GM21737 (cell line): ENCODE data around the gene MTHFD1L.

Experiments
- ATAC-seq: cut with Tn5 transposase; IDR thresholded peaks from one replicate; pipeline ENCODE4 v1.9.1; 2021; ENCODE audit warnings: mild to moderate bottlenecking, moderate library complexity; ENCODE audit not compliant: unreplicated experiment

MTHFD1L gene

DNA sequence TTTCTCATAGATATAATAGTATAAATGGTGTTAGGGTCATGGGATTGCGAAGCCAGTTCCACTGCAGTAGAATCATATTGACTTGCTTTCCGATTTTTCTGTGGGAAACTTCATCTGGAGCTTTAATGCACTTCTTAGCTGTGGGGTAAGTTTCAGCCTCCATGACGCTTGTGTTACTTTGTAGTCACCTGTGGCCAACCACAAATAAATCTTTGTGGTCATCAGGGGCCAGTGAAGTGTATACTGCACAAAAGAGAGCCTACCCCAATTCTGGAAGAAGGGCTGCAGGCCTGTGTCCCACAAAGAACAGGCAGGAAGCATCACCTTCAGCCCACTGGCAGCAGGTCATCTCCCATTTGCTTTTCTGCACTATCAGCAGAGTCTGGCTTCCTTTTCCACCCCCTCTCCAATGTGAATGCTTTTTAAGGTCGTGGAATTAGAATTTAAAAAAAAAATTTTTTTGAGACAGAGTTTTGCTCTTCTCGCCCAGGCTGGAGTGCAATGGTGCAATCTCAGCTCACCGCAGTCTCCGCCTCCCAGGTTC, 32.0 kb downstream of the MTHFD1L start:
- no peak for ATAC-seq

DNA sequence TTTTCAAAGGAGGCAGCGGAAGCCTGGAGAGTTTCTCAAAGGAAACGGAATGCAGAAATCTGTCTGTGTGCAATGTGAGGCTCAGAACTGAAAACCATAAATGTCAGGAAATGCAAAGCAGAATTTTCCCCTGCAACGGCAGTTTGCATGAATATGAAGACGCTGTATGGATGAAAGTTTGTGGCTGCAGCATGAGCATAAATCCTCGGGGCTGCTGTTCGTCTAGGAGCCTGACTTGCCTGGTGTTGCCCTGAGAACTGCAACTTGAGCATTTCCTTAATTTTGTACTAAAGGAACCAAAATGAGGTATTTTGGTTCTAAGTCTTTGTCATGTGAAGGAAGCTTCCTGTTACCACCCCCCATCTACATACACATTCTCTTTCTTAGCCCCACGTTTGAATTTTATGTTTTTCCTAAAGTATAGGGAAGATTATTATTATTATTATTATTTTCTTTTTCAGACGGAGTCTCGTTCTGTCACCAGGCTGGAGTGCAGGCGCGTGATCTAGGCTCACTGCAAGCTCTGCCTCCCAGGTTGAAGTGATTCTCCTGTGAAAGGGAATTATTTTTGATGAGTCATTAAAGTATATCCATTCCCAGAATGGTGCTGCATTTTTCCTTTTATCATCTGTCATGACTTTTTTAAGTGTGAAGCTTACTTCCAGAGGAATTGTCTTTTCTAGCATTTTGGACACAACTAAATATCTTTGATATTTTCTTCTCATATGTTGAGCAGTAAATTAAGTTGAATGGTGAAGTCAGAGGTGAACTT, 33.1 kb downstream of the MTHFD1L start:
- no peak for ATAC-seq

DNA sequence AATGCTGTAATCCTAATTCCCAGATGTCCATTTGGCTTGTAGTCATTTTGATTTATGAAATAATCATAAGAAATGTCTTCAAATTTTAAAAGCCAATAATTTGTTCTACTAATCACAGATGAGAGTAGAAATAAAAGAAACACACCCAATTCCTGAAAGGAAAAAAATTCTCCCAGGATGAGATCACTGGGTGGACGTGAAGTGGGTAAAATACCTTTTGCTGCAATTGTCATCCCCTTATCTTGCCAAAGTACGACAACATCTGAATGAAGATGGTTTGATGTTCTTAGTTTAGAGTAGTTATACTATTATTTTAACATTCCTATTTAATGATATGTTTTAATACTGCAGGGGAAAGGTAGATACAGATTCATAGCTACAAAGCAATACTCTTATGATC, 33.7 kb downstream of the MTHFD1L start:
- ATAC-seq, result no peak

DNA sequence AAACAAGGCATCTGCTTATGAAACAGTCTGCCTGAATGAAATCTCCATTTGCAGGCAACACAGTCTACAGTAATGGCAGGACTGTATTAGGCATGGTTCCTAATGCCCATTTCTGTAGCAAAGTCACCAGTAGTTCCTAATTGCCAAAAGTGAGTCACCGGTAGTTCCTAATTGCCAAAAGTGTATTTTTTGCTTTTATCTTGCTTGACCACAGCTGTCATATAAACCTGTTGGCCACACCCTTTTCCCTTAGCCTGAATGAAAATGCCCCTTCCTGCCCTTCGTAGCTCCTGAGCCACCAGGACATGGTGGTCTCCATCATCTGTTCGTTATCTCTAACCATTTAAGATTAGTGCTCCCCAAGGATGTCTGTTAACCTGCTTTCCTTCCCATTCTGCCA, 34.5 kb downstream of the MTHFD1L start:
- no peak for ATAC-seq

DNA sequence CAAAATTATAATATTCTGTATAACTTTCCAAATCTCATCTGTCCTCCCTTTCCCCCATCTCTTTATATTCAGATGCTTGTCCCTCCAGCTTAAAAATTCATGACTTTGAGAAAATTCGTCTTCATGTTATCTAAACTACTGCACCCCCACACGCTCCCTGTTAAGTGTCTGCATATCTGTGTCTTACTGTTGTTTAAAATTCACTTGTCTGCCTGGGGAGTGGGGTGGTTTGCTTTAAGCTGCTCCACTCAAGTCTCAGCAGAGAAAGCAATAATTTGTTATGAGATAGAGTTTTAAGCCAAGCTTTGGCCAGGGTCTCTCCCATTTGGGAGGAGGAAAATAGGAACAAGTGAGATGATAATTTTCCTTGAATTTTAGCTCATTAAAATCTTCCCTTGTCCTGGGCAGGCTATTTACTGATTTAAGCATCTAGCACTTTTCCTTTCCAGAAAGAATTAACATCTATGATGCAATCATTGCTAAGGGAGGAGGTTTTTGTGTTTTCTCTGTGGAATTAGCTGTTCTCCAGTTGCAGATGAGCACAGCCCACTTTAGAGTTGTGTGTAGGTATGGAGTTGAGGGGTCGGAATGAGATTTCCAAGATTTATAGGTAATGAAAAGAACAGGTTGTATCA, 36.8 kb downstream of the MTHFD1L start:
- no peak for ATAC-seq

DNA sequence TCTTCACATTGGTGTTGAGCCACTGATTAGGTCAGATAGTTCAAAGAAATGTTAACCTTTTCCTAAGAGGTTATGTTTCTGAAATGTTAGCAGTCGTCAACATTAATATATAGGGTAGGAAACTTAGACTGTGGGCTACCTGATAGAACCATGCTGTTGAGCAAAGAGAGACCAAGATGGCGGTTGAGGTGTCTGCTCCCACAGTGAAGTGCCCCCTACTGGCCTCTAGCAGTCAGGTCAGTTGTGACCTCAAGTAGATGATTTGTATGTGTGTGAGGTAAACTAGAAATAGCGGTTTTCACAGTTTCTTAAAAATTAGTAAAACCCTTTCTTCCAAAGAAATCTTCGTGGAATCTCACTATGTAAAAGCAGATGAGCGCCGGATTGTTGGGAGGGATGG, 40.3 kb downstream of the MTHFD1L start:
- no peak for ATAC-seq

DNA sequence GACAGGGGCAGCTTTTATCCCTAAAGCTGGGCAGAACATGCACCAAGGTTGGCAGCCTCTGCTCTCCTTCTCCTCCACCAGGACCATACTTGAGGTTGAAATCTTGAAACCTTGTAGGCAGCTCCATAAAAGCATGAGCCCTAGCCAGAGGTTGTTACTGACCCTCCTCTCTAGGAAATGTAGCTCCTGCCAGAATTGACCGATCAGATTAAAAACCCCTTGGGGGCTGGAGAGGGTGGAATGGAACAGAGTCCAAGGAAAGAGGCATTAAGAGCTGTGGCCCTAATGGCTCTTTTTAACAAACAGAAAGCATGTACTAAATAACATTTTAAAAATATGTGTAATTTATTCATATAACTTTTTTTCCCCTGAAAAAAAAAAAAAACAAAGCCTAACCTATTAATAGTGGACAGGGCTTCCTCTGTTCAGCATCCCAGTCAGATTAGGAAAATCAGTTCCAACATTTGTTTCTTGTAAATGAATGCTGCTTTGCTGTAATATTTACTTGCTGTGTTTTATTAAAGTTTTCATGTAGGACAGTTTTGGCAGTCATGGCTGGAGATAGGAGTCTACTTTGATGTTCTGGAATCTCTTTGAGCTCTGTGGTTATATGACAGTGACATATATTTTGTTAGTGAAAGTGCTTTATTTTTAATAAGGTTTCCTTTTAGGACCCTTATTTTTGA, 41.3 kb downstream of the MTHFD1L start:
- ATAC-seq, result no peak

DNA sequence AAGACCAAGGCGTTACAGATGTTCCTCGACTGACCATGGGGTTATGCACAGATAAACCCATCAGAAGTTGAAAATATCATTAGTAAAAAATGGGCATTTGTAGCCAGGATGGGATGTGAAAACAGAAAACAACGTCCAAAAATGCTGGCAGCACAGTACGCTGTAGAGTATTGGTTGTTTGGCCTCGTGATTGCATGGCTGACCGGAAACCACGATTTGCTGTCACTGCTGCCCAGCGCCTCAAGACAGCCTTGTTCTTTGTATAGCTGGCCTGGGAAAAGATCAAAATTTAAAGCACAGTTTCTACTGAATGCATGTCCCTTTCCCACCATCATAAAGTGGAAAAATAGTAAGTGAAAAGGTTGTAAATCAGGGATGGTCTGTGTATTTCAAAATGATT, 41.9 kb downstream of the MTHFD1L start:
- ATAC-seq, result no peak

DNA sequence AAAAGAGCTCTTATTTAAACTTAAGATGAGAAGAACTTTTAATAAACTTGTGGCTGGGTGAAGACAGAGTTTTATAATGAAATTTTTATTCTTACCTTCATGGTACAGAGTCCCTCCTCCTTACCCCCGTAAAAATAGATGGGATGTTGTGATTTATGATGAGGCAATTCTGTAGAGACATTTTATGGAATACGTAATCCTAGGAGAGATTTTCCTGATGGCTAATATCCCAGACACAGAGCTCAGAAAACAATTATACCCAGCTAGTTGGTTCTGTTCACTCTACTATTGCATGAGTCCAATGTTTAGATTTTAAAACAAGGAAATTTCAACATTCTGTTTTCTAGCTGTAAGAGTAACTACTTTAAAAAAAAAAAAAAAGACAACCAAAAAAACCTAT, 43.4 kb downstream of the MTHFD1L start:
- no peak for ATAC-seq

DNA sequence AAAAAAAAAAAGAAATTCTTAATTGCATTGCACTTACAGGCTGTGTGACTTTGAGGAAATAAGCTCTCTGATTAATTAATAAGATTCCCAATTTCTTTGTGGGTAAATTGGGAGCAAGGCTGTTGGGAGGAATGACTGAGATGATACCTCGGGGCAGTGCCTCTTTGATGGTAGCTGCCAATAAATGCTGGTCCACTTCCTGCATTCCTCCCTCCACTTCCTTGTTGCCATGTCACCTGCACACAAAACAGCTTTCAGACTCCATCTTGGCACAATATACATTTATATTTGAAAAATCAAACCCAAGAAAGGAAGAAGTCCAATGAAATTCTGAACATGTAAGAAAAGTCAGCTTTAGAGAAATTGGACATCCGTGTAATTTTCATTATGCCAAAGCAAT, 45.1 kb downstream of the MTHFD1L start:
- ATAC-seq, result no peak

DNA sequence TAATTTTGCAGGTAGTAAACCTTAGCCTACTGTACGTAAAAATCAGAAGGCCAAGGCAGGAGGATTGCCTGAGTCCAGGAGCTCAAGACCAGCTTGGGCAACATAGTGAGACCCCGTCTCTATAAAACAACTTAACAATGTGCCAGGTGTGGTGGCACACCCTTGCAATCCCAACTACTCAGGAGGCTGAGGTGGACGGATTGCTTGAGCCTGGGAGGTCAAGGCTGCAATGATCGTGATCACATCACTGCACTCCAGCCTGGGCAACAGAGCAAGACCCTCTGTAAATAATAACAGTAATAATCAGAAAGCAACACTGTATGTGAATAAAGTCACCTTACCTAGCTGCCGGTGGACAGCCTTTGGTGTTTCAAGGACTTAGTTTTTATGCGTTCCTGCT, 48.9 kb downstream of the MTHFD1L start:
- ATAC-seq, result no peak

DNA sequence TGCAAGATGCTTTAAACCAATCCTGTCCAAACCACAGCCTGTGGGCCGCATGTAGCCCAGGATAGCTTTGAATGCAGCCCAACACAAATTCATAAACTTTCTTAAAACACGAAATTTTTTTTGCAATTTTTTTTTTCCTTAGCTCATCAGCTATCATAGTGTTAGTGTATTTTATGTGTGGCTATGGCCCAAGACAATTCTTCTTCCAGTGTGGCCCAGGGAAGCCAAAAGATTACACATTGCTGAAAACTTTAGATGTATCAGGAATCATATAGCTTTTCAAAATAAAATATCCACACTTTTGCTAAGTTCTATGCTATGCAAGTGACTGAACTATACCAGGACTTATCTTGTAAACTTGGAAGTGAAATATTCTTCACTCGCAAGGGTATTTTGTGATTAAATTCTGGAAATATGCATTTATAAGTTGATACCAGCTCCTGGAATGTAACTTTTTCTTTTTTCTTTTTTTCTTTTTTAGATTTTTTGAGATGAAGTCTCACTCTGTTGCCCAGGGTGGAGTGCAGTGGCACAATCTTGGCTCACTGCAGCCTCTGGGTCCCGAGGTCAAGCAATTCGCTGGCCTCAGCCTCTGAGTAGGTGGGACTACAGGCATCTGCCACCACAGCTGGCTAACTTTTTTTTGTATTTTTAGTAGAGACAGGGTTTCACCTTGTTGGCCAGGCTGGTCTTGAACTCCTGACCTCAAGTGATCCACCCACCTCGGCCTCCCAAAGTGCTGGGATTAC, 49.8 kb downstream of the MTHFD1L start:
- no peak for ATAC-seq

DNA sequence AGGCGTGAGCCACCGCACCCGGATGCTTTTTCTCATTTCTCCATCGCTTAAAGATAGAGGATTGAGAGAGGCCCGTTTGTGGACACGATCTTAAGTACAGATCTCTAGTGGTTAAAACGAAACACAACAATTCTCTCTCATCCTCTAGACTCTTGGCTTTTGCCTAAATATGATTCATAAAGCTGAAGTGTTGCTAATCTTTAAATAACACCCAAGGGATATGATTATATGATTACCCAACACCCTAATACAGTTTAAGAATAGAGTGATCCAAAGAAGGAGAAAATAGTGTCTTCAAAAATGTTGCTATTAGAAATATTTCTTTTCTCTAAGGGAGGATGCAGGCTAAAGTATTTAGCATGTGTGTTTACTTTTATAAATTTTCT, 50.4 kb downstream of the MTHFD1L start:
- ATAC-seq, result no peak

DNA sequence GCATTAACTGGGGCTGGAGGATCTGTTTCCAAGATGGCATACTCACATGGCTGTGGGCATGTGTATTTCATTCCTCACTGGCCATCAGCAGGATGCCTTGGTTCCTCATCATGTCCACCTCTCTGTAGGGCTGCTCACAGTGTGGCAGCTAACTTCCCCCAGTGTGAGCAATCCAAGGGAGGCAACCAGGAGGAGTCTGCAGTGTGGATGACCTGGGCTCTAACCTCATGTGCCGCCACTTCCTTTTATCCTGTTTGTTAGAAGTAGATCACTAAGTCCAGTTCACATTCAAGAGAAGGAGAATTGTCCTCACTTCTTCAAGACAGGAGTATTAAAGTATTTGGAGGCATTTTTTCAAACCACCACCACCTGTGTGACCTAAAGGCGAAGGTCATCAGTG, 54.4 kb downstream of the MTHFD1L start:
- ATAC-seq, result no peak

DNA sequence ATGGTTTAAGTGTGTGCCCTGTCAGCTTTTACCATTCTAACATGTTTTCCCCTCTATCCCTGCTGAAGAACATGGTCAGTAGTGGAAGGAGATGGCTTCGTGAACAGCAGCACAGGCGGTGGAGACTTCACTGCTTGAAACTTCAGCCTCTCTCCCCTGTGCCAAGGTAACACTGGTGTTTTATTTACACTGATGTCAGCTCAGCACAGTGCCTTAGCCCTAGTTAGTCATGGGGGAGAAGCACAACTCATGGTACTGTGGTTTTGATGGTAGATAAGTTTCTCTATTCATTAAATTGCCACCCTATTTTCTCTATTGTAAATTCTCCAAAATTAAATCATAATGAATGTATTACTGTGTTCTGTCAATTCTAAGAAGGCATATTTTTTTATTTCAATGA, 56.6 kb downstream of the MTHFD1L start:
- no peak for ATAC-seq

DNA sequence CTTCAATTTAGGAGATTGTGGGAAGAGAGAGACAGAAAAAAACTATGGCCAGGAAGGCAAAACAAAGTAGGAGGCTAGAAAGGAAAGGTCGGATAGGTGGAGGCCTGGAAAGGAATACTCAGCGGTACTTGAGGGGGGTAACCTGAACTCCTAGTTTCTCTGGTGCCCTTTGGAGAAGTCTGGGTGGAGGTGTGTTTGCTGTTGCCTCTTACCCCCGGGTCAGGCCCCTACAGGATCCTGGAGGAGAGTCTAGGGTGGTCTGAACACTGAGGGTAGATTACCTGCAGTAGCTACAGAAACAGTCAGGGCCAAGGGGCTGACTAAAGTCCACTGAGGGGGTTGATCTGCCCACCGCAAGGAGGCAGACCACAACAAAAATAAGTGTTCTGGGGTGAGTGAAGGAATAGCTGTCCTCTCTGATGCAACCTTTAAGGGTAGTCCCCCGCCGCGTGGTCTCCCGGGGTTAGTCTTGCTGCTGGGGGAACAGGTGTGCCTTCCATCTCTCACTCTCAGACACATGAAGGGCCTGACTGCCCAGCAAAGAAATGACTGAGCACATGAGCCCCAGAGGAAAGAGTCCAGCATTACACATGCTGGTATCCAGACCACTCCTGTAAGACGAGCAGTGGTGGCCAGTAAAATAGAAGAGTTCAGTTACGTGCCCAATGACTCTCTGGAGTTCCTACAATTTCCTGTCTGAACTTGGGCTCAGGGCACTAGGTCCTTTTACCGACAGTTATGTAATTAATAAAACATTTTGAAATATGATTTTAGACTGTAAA, 59.5 kb downstream of the MTHFD1L start:
- ATAC-seq, result no peak

DNA sequence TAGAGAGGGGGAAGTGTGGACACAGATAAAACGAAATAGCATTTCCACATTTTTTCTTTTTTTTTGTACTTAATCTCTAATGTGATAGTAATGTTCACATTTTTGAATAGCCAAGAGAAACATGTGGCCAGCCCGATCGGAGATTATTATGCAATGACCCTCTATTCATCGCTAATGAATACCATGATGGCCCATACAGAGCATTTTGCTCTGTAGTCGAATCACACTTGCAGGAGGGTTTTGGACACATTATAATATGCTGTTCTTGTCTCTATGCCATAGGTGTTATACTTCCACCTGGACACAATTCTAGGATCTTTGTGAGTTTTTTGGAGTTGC, 60.1 kb downstream of the MTHFD1L start:
- no peak for ATAC-seq

DNA sequence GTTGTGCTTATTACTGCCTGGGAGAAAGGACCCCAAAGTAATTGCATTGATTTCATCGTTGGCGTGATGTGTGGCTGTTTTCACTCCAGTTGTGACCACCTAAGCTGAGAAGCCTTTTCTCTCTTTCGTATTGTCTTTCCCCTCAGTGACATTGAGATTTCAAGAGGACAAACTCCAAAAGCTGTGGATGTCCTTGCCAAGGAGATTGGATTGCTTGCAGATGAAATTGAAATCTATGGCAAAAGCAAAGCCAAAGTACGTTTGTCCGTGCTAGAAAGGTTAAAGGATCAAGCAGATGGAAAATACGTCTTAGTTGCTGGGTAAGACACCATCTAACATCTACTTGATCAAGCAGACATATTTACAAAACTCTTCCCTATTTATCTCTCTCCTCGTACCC, 60.5 kb downstream of the MTHFD1L start:
- ATAC-seq, result no peak

DNA sequence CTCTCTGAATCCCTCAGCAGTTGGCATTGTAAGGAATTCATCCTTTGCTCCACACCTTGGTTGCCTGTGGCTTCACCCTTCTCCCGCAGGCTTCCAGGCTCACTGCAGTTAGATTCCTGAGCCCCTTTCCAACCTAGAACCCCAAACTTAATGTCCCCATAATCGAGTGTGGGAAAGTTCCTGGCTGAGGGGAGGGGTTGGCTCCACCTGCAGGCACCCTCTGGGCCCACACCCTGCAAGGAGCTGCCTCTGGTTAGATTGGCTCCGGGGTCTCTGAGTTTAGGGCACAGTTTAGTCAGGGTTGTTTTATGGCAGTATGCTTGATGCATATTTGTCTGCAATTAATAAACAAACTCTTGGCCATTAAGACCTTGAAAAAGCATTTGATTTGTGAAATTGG, 63.4 kb downstream of the MTHFD1L start:
- ATAC-seq, result no peak

DNA sequence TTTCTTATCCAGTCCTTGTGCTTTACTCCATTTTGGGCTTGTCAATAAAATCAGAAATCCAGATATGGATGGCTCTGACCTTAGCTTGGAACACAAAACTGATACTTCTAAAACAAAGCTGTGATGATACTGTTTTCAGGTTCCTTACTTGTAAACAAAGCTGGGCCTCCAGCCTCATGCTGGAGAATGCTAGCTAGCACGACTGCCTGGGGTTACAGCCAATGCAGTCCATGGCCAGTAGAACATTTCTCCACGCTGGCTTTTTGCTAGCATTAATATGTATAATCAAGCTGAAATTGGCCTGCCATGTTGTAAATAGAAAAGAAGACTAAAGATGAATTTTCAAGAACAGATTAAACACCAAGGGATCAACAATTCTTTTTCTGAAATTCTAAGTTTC, 63.9 kb downstream of the MTHFD1L start:
- no peak for ATAC-seq

DNA sequence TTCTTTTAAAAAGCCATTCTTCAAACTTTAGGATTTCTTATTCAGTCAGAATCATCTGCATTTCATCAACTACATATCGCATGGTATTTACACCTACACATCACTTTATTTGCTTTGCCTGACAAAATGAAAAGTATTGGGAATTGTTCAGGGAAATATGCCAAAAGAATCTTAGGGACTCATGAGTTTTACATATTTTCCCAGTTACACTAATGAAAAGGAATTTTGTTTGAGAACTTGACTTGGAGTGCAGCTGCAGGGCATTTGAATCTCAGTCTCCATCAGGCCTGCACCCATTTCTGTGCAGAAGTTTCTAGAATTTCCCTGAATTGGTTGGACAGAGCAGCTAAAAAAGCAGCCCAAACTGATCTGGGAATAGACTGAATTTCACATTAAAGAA, 65.3 kb downstream of the MTHFD1L start:
- no peak for ATAC-seq
